Mucosa of gallbladder (tissue), 1 donor: ENCODE data around the gene ANO1. TPM values are rescaled to one million over a fixed set of nuclear protein-coding genes. Genes with fewer than 3 reads are reported as not detected.
A peak's percentile ranks its signal among the peaks of the same experiment; 100 is the strongest.
"Not testable (repeated sequence)": the region's sequence is repeated elsewhere in the genome, so short reads cannot be mapped to it uniquely, and the experiment has no call there.

Experiments
- DNase-seq: peaks from one replicate; pipeline ENCODE4 v3.0.0-alpha.2; 2020; ENCODE audit warnings: low spot score
- total RNA-seq: library from RNA; stranded (reverse); gene quantifications from one replicate; pipeline ENCODE4 v1.2.1, GENCODE V29; 2021
- donor health status: DM: no; HTN: no; CAD: no.

Gene ANO1
- total RNA-seq, 1 donor from 2014 or later = 228 TPM

GRCh38 chr11:70209391-70209912, 131.3 kb downstream of the ANO1 start:
- DNase-seq = no peak

GRCh38 chr11:70210051-70210501, 132.0 kb downstream of the ANO1 start:
- no peak for DNase-seq

GRCh38 chr11:70210530-70210929, 132.4 kb downstream of the ANO1 start:
- DNase-seq = no peak

GRCh38 chr11:70212227-70212811, 134.2 kb downstream of the ANO1 start:
- peak; percentile 44 for DNase-seq

GRCh38 chr11:70217388-70217787, 139.3 kb downstream of the ANO1 start:
- not testable (repeated sequence) for DNase-seq

- not testable (repeated sequence) for DNase-seq
Observed at GRCh38 chr11:70218076-70218475, 140.0 kb downstream of the ANO1 start.

GRCh38 chr11:70220136-70220535, 142.0 kb downstream of the ANO1 start:
- no peak for DNase-seq

- no peak for DNase-seq
Observed at GRCh38 chr11:70220920-70221319, 142.8 kb downstream of the ANO1 start.

GRCh38 chr11:70225681-70226177, 147.6 kb downstream of the ANO1 start:
- peak; percentile 78 for DNase-seq

- DNase-seq = no peak
Observed at GRCh38 chr11:70226183-70226582, 148.1 kb downstream of the ANO1 start.

- DNase-seq = no peak
Observed at GRCh38 chr11:70226967-70227366, 148.8 kb downstream of the ANO1 start.

- DNase-seq = no peak
Observed at GRCh38 chr11:70229737-70230136, 151.6 kb downstream of the ANO1 start.

- no peak for DNase-seq
Observed at GRCh38 chr11:70230151-70230839, 152.2 kb downstream of the ANO1 start.

GRCh38 chr11:70230840-70231710, 153.0 kb downstream of the ANO1 start:
- DNase-seq = no peak

GRCh38 chr11:70233034-70233433, 154.9 kb downstream of the ANO1 start:
- DNase-seq = no peak

- DNase-seq = peak; percentile 67
Observed at GRCh38 chr11:70233511-70233934, 155.4 kb downstream of the ANO1 start.

GRCh38 chr11:70233962-70234361, 155.8 kb downstream of the ANO1 start:
- DNase-seq = no peak

Other genes with a start within 250 kb of the ANO1 start
- gene FADD, start 125.0 kb downstream of the ANO1 start, total RNA-seq = 32.7 TPM
- gene PPFIA1, start 192.4 kb downstream of the ANO1 start, total RNA-seq = 48.1 TPM